HG03196 (cell line): ENCODE results near the gene NOTCH4.
A peak's percentile ranks its signal among the peaks of the same experiment; 100 is the strongest.
"Not testable (repeated sequence)": the region's sequence is repeated elsewhere in the genome, so short reads cannot be mapped to it uniquely, and the experiment has no call there.

Experiments used
- ATAC-seq: cut with Tn5 transposase; IDR thresholded peaks from one replicate; pipeline ENCODE4 v1.9.1; 2021; ENCODE audit not compliant: unreplicated experiment

The NOTCH4 gene

GRCh38 chr6:32223258-32224235, at the start of gene NOTCH4:
TSS of gene NOTCH4 (minus strand) at chr6:32224067. CDS start at chr6:32223928, 139 bp downstream.
- ATAC-seq, result no peak

GRCh38 chr6:32271429-32271828, 47.6 kb upstream of the NOTCH4 start:
- ATAC-seq, result no peak

- ATAC-seq, result not testable (repeated sequence)
These were observed 44.6 kb upstream of the NOTCH4 start for GRCh38 chr6:32268459-32268858.

GRCh38 chr6:32267035-32267434, 43.2 kb upstream of the NOTCH4 start:
- no peak for ATAC-seq

- ATAC-seq, result not testable (repeated sequence)
These were observed 33.4 kb upstream of the NOTCH4 start for GRCh38 chr6:32257262-32257661.

- peak; percentile 77 for ATAC-seq
These were observed 31.6 kb upstream of the NOTCH4 start for GRCh38 chr6:32255199-32256153.

- ATAC-seq, result no peak
These were observed 30.9 kb upstream of the NOTCH4 start for GRCh38 chr6:32254761-32255198.

- ATAC-seq, result no peak
These were observed 28.6 kb upstream of the NOTCH4 start for GRCh38 chr6:32252331-32253009.

- ATAC-seq, result no peak
These were observed 25.4 kb upstream of the NOTCH4 start for GRCh38 chr6:32249262-32249661.

- ATAC-seq, result no peak
These were observed 23.5 kb upstream of the NOTCH4 start for GRCh38 chr6:32247401-32247800.

- ATAC-seq, result no peak
These were observed 21.1 kb upstream of the NOTCH4 start for GRCh38 chr6:32244946-32245398.

- ATAC-seq, result no peak
These were observed 20.4 kb upstream of the NOTCH4 start for GRCh38 chr6:32244270-32244669.

GRCh38 chr6:32242318-32242813, 18.5 kb upstream of the NOTCH4 start:
- ATAC-seq, result not testable (repeated sequence)

- ATAC-seq, result no peak
These were observed 16.8 kb upstream of the NOTCH4 start for GRCh38 chr6:32240686-32241085.

GRCh38 chr6:32239462-32239861, 15.6 kb upstream of the NOTCH4 start:
- no peak for ATAC-seq

GRCh38 chr6:32234934-32235333, 11.1 kb upstream of the NOTCH4 start:
- no peak for ATAC-seq

GRCh38 chr6:32226434-32226833, 2.6 kb upstream of the NOTCH4 start:
- ATAC-seq, result no peak

- no peak for ATAC-seq
These were observed 829 bp upstream of the NOTCH4 start for GRCh38 chr6:32224696-32225095.

GRCh38 chr6:32222333-32223230, 1.3 kb downstream of the NOTCH4 start:
- no peak for ATAC-seq
